HepG2 (cell line): ENCODE measurements around the gene ABHD12. TPM values are rescaled to one million over a fixed set of nuclear protein-coding genes. Genes with fewer than 3 reads are reported as not detected.
A peak's percentile ranks its signal among the peaks of the same experiment; 100 is the strongest.

Experiments
- AHR ChIP-seq: IDR thresholded peaks from 2 replicates; pipeline ENCODE4 v1.6.1; 2018; ENCODE audit warnings: missing genetic modification reagents, missing compliant biosample characterization
- ARNT ChIP-seq: fragments of 450-650 bp; IDR thresholded peaks from 2 replicates; pipeline ENCODE4 v1.6.1; 2017
- HNRNPUL1 ChIP-seq: fragments of 200-400 bp; formaldehyde crosslinking; IDR thresholded peaks from 2 replicates; pipeline ENCODE4 v1.6.1; 2017; ENCODE audit warnings: low read depth, mild to moderate bottlenecking, low read length, moderate library complexity
- KLF16 ChIP-seq, 2 experiments: sonication (generic) in 1 of 2; formaldehyde crosslinking in 1 of 2; IDR thresholded peaks; 2 replicates each; pipeline versions ENCODE4 v1.6.1 to v1.8.0; 2016 to 2023; ENCODE audit warnings: missing genetic modification reagents in 2 of 2, missing compliant biosample characterization in 1 of 2
- MTF1 ChIP-seq: sonication (generic); formaldehyde crosslinking; IDR thresholded peaks from 2 replicates; pipeline ENCODE4 v1.5.0; 2020; ENCODE audit warnings: missing genetic modification reagents
- NONO ChIP-seq, 2 experiments: fragments of 450-650 bp in 1 of 2; sonication (generic) in 1 of 2; formaldehyde crosslinking in 1 of 2; IDR thresholded peaks in 1 of 2; conservative IDR thresholded peaks in 1 of 2; 2 replicates each; pipeline versions ENCODE4 v1.6.1 to v1.8.0; 2017 to 2022; ENCODE audit warnings: mild to moderate bottlenecking in 1 of 2, missing genetic modification reagents in 1 of 2, moderate library complexity in 1 of 2
- POLR2A ChIP-seq, 2 experiments: IDR thresholded peaks; 2 replicates each; pipeline ENCODE4 v1.6.1; 2011; ENCODE audit warnings: low read depth in 2 of 2, low read length in 2 of 2, mild to moderate bottlenecking in 1 of 2, moderate library complexity in 1 of 2; ENCODE audit not compliant: insufficient read depth in 1 of 2
- PRDM10 ChIP-seq: sonication (generic); formaldehyde crosslinking; IDR thresholded peaks from 2 replicates; pipeline ENCODE4 v1.4.0; 2020; ENCODE audit warnings: low read depth, missing genetic modification reagents
- RXRA ChIP-seq: sonication (generic); formaldehyde crosslinking; IDR thresholded peaks from 2 replicates; pipeline ENCODE4 v1.5.1; 2020; ENCODE audit warnings: missing genetic modification reagents
- RXRB ChIP-seq: IDR thresholded peaks from 2 replicates; pipeline ENCODE4 v1.6.1; 2016; ENCODE audit warnings: borderline replicate concordance, missing genetic modification reagents, missing compliant biosample characterization
- SAP130 ChIP-seq: IDR thresholded peaks from 2 replicates; pipeline ENCODE4 v1.6.1; 2016; ENCODE audit warnings: low read depth
- TAF1 ChIP-seq: sonication (generic); formaldehyde crosslinking; IDR thresholded peaks from 2 replicates; pipeline ENCODE4 v1.4.0; 2020; ENCODE audit warnings: missing genetic modification reagents
- ZBTB14 ChIP-seq: sonication (generic); formaldehyde crosslinking; IDR thresholded peaks from 2 replicates; pipeline ENCODE4 v1.4.0; 2020; ENCODE audit warnings: missing genetic modification reagents
- ZBTB3 ChIP-seq: sonication (generic); formaldehyde crosslinking; IDR thresholded peaks from 2 replicates; pipeline ENCODE4 v1.4.0; 2020; ENCODE audit warnings: low read depth, mild to moderate bottlenecking, moderate library complexity, missing genetic modification reagents, borderline replicate concordance
- ZGPAT ChIP-seq: IDR thresholded peaks from 2 replicates; pipeline ENCODE4 v1.6.1; 2016; ENCODE audit warnings: mild to moderate bottlenecking
- ZMYM3 ChIP-seq: sonication (generic); formaldehyde crosslinking; IDR thresholded peaks from 2 replicates; pipeline ENCODE4 v1.5.1; 2020; ENCODE audit warnings: mild to moderate bottlenecking, missing genetic modification reagents
- ZNF225 ChIP-seq: sonication (generic); formaldehyde crosslinking; IDR thresholded peaks from 2 replicates; pipeline ENCODE4 v1.4.0; 2020; ENCODE audit warnings: mild to moderate bottlenecking, missing genetic modification reagents
- ZNF317 ChIP-seq: sonication (generic); formaldehyde crosslinking; IDR thresholded peaks from 2 replicates; pipeline ENCODE4 v1.5.0; 2020; ENCODE audit warnings: mild to moderate bottlenecking, missing genetic modification reagents
- ZNF503 ChIP-seq: sonication (generic); formaldehyde crosslinking; IDR thresholded peaks from 2 replicates; pipeline ENCODE4 v1.4.0; 2020; ENCODE audit warnings: missing genetic modification reagents
- ZNF614 ChIP-seq: IDR thresholded peaks from 2 replicates; pipeline ENCODE4 v1.6.1; 2018; ENCODE audit warnings: missing biosample characterization, missing genetic modification reagents, inconsistent platforms, borderline replicate concordance
- ZSCAN9 ChIP-seq: IDR thresholded peaks from 2 replicates; pipeline ENCODE4 v1.6.1; 2016; ENCODE audit warnings: borderline replicate concordance
- polyA plus RNA-seq, 8 experiments: library from polyadenylated mRNA; depleted of rRNA in 3 of 8; stranded (reverse) in 7 of 8; unstranded in 1 of 8; fragments of >200 nt; fragmentation: Illumina TruSeq in 4 of 8; extraction: Trizol in 4 of 8; gene quantifications; 2 replicates each; pipeline versions ENCODE4 v1.2.1 to v1.2.3, GENCODE V29; 2011 to 2016; ENCODE audit warnings: low read depth in 4 of 8, missing spikeins in 1 of 8, mixed read lengths in 1 of 8; ENCODE audit not compliant: insufficient read depth in 1 of 8
- total RNA-seq, 5 experiments: library from RNA; depleted of rRNA; stranded (reverse); fragments of >200 nt; fragmentation: Illumina TruSeq; extraction: Trizol; gene quantifications; 2 replicates each; pipeline ENCODE4 v1.2.3, GENCODE V29; 2016; ENCODE audit warnings: low read depth in 1 of 5

ABHD12 gene
- total and polyA plus RNA-seq, 2 of the 13 experiments (the other 11 are each of a cell fraction or from before 2014, with no cell fraction given) = 23.5 to 72.1 TPM

GRCh38 chr20:25309395-25310267 lies 81.0 kb downstream of the ABHD12 start (continued):
- peak; percentile 88; the same call in 1 of the 2 replicates for TF ChIP-seq ZNF225 (CRISPR knock-in tag)
- peak; percentile 72 for TF ChIP-seq PRDM10 (CRISPR knock-in tag)
- TF ChIP-seq ZBTB3 = 0 out of 2 replicates have a peak, but pooled peaks have one; percentile 34
- no peak for TF ChIP-seq AHR (CRISPR knock-in tag)
- no peak for TF ChIP-seq MTF1 (CRISPR knock-in tag)
- peak; percentile 67; the same call in 1 of the 2 replicates for TF ChIP-seq RXRB (CRISPR knock-in tag)
- TF ChIP-seq ZNF614 (CRISPR knock-in tag) = no peak
- TF ChIP-seq NONO (IDR thresholded peaks at IDR 0.05) = no peak
- TF ChIP-seq NONO (CRISPR knock-in tag; conservative IDR thresholded peaks at IDR 0.05) = no peak; the same call in 1 of the 2 replicates
- no peak for TF ChIP-seq HNRNPUL1
- TF ChIP-seq SAP130 (CRISPR knock-in tag) = peak; percentile 67
- peak; percentile 38; the same call in 1 of the 2 replicates for TF ChIP-seq ZSCAN9
- TF ChIP-seq ZGPAT (CRISPR knock-in tag) = no peak
- TF ChIP-seq ARNT = no peak
- TF ChIP-seq ZBTB14 (CRISPR knock-in tag) = no peak
- no peak for TF ChIP-seq ZNF317 (CRISPR knock-in tag)
- TF ChIP-seq ZMYM3 (CRISPR knock-in tag) = no peak
- TF ChIP-seq KLF16 (CRISPR knock-in tag; IDR thresholded peaks at IDR 0.05) = 0 out of 4 replicates have a peak, but pooled peaks of 1 of the 2 experiments have one; percentile 22
- peak; percentile 21 to 39; a peak in 1 of 4 replicates for TF ChIP-seq POLR2A (IDR thresholded peaks at IDR 0.05; ENCODE audit: insufficient read depth in 1 of 2, low read depth in 2 of 2, low read length in 2 of 2)
- peak; percentile 77 for TF ChIP-seq RXRA (CRISPR knock-in tag)
- TF ChIP-seq ZNF503 (CRISPR knock-in tag) = no peak; the same call in 1 of the 2 replicates
- TF ChIP-seq TAF1 (CRISPR knock-in tag) = peak; percentile 35; the same call in 1 of the 2 replicates
